Dermis blood vessel endothelial cell (primary cell): ENCODE measurements around the gene DDX47. TPM values are rescaled to one million over a fixed set of nuclear protein-coding genes. Genes with fewer than 3 reads are reported as not detected.
"Not testable (repeated sequence)": the region's sequence is repeated elsewhere in the genome, so short reads cannot be mapped to it uniquely, and the experiment has no call there.

Source experiments
- DNase-seq: peaks from one replicate; pipeline ENCODE4 v3.0.0; 2010
- total RNA-seq: library from RNA; depleted of rRNA; stranded (reverse); fragments of >200 nt; gene quantifications from 2 replicates; pipeline ENCODE4 v1.2.3, GENCODE V29; 2014

Gene DDX47
- total RNA-seq, 1 donor from 2014 or later, result 83.0 TPM

GRCh38 chr12:12875301-12875700 is 62.2 kb downstream of the DDX47 start:
- DNase-seq, result not testable (repeated sequence)

GRCh38 chr12:12877153-12877768 is 64.1 kb downstream of the DDX47 start:
- no peak for DNase-seq

GRCh38 chr12:12877781-12878455 is 64.8 kb downstream of the DDX47 start:
- DNase-seq, result no peak

Other genes with a start within 250 kb of the DDX47 start
- gene CREBL2, start 201.5 kb upstream of the DDX47 start, total RNA-seq, result 37.9 and 42.4 TPM in 2 replicates
- gene GPR19, start 117.2 kb upstream of the DDX47 start, total RNA-seq, result 0.17 and 0.84 TPM in 2 replicates
- gene CDKN1B, start 96.0 kb upstream of the DDX47 start, total RNA-seq, result 67.7 and 75.4 TPM in 2 replicates
- gene APOLD1, start 27.7 kb upstream of the DDX47 start, total RNA-seq, result 35.6 and 63.8 TPM in 2 replicates
- gene GPRC5A, start 78.2 kb downstream of the DDX47 start, total RNA-seq, result 3.2 and 10.7 TPM in 2 replicates
- 0.17 TPM in 1 of 2 replicates, not detected in the other for gene GPRC5D, start 138.8 kb downstream of the DDX47 start, total RNA-seq
- gene HEBP1, start 186.9 kb downstream of the DDX47 start, total RNA-seq, result 23.3 and 34.7 TPM in 2 replicates
- 12.2 and 13.3 TPM in 2 replicates for gene FAM234B, start 231.0 kb downstream of the DDX47 start, total RNA-seq